GM21381 (cell line): ENCODE measurements around the gene EQTN.
"Not testable (repeated sequence)": the region's sequence is repeated elsewhere in the genome, so short reads cannot be mapped to it uniquely, and the experiment has no call there.

Experiments used
- ATAC-seq: cut with Tn5 transposase; IDR thresholded peaks from one replicate; pipeline ENCODE4 v1.9.1; 2021; ENCODE audit warnings: mild to moderate bottlenecking, moderate library complexity; ENCODE audit not compliant: unreplicated experiment

Gene EQTN

GRCh38 chr9:27303219-27303618, 6.3 kb upstream of the EQTN start:
- ATAC-seq = no peak

GRCh38 chr9:27293996-27294395, 3.0 kb downstream of the EQTN start:
- no peak for ATAC-seq

- ATAC-seq = no peak
Measured at GRCh38 chr9:27292659-27293405, 4.1 kb downstream of the EQTN start.

GRCh38 chr9:27291292-27291691, 5.7 kb downstream of the EQTN start:
- ATAC-seq = no peak

GRCh38 chr9:27282269-27282668, 14.7 kb downstream of the EQTN start:
- ATAC-seq = no peak

GRCh38 chr9:27280860-27281259, 16.1 kb downstream of the EQTN start:
- ATAC-seq = no peak

- ATAC-seq = no peak
Measured at GRCh38 chr9:27280249-27280648, 16.7 kb downstream of the EQTN start.

- no peak for ATAC-seq
Measured at GRCh38 chr9:27279611-27280010, 17.3 kb downstream of the EQTN start.

- no peak for ATAC-seq
Measured at GRCh38 chr9:27278374-27278773, 18.6 kb downstream of the EQTN start.

- peak; percentile 56 for ATAC-seq
Measured at GRCh38 chr9:27276193-27277030, 20.5 kb downstream of the EQTN start.

- no peak for ATAC-seq
Measured at GRCh38 chr9:27273186-27273585, 23.8 kb downstream of the EQTN start.

GRCh38 chr9:27272103-27272502, 24.8 kb downstream of the EQTN start:
- ATAC-seq = no peak

- no peak for ATAC-seq
Measured at GRCh38 chr9:27261517-27262211, 35.3 kb downstream of the EQTN start.

GRCh38 chr9:27260789-27261516, 36.0 kb downstream of the EQTN start:
- no peak for ATAC-seq

GRCh38 chr9:27258662-27259061, 38.3 kb downstream of the EQTN start:
- no peak for ATAC-seq

GRCh38 chr9:27248702-27249101, 48.2 kb downstream of the EQTN start:
- no peak for ATAC-seq

- ATAC-seq = no peak
Measured at GRCh38 chr9:27247756-27248155, 49.2 kb downstream of the EQTN start.

- not testable (repeated sequence) for ATAC-seq
Measured at GRCh38 chr9:27239648-27240047, 57.3 kb downstream of the EQTN start.
